A549 treated with Hydrocortisone at 1 μM for 4 hours (cell line): ENCODE data around the gene CCDC88C. TPM values are rescaled to one million over a fixed set of nuclear protein-coding genes. Genes with fewer than 3 reads are reported as not detected.

Experiments used
- total RNA-seq: library from RNA; stranded (reverse); fragments of 200-300 nt; extraction: Qiagen RNA extraction; gene quantifications from 5 replicates; pipeline ENCODE4 v1.2.3, GENCODE V29; 2022

Gene CCDC88C, protein sequence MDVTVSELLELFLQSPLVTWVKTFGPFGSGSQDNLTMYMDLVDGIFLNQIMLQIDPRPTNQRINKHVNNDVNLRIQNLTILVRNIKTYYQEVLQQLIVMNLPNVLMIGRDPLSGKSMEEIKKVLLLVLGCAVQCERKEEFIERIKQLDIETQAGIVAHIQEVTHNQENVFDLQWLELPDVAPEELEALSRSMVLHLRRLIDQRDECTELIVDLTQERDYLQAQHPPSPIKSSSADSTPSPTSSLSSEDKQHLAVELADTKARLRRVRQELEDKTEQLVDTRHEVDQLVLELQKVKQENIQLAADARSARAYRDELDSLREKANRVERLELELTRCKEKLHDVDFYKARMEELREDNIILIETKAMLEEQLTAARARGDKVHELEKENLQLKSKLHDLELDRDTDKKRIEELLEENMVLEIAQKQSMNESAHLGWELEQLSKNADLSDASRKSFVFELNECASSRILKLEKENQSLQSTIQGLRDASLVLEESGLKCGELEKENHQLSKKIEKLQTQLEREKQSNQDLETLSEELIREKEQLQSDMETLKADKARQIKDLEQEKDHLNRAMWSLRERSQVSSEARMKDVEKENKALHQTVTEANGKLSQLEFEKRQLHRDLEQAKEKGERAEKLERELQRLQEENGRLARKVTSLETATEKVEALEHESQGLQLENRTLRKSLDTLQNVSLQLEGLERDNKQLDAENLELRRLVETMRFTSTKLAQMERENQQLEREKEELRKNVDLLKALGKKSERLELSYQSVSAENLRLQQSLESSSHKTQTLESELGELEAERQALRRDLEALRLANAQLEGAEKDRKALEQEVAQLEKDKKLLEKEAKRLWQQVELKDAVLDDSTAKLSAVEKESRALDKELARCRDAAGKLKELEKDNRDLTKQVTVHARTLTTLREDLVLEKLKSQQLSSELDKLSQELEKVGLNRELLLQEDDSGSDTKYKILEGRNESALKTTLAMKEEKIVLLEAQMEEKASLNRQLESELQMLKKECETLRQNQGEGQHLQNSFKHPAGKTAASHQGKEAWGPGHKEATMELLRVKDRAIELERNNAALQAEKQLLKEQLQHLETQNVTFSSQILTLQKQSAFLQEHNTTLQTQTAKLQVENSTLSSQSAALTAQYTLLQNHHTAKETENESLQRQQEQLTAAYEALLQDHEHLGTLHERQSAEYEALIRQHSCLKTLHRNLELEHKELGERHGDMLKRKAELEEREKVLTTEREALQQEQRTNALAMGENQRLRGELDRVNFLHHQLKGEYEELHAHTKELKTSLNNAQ (N-terminal part only)
- 5.0 to 6.9 TPM (median 5.9 TPM) in 5 replicates for total RNA-seq

DNA sequence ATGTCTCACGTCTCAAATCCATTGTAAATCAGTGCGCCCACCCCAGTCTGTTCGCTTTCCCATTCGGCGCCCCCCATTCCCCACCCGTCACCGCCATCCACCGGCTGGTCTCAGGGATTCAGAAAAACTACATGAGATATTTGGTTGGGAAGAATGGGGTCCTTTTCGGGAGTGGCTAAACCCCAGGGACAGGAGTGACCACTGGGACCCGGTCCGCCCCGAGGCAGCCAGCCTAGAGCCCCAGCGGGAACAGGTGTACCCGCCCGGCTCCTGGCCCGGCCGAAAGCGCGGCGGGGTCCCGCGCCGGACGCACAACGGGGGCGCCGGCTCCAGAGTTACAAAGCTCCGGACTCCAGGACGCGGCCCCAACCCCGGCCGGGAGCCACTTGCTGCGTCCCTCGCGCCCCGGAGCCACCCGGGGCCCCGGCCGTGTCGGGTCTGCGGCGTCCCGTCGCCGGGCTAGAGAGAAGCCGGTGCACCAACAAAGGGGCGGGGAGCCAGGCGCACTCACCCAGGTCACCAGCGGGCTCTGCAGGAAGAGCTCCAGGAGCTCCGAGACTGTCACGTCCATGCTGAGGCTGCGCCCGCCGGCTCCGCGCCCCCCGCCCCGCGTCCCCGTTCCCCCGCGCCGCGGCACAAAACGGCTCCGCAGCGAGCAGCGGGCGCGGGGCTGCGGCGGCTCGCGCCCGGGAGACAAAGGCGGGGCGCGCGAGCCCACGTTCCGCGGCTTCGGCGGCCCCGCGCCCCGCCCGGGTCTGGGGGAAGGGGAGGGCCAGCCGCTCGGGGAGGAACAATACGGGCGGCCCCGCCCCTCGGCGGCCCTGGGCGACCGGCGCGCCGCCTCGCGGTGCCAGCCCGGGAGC is at the start of gene CCDC88C:
Gene CCDC88C, minus strand, starts transcription at position 701 of the 863 bp plus-strand sequence. Its CDS starts 130 bp downstream, at position 571.

DNA sequence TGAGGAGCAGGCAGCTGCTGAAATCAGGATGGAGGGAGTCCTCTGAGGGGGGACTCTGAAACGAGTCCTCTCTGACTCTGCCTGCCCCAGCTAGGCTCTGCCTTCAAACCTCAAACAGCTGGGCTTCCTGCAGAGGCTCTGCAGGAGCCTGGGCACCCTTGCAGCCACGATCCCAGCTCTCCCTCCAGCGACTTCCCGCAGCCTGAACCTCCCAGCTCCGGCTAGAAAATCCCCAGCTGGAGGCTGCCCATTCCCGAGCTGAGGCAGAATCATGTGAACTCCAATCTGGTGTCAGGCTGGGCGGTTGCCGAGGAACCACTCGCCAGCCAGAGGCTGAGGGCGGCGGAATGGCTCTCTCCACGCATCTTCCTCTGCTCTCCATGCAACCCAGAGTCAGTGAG is 173.1 kb downstream of the CCDC88C start, which contains the start of gene GPR68:
Gene GPR68, minus strand, starts transcription at position 204 of the 401 bp plus-strand sequence. CDS start 9,654 bp downstream, outside the sequence.

Other genes starting within 250 kb of the CCDC88C start
- gene GPR68, start 173.1 kb downstream of the CCDC88C start, total RNA-seq = 0.16 to 0.29 TPM (median 0.23 TPM) in 5 replicates
- gene PPP4R3A, start 92.5 kb upstream of the CCDC88C start, total RNA-seq = 70.6 to 96.5 TPM (median 71.5 TPM) in 5 replicates